IPS DF 19.7 (cell line): Measurements from ENCODE around the gene SUSD4.

Experiments used
- DNase-seq: peaks from one replicate; pipeline ENCODE4 v3.0.0-alpha.2; 2013; ENCODE audit warnings: low read depth, low spot score

The SUSD4 gene

GRCh38 chr1:223230161-223230881 is 133.7 kb downstream of the SUSD4 start:
- no peak for DNase-seq

- no peak for DNase-seq
These were observed 134.2 kb downstream of the SUSD4 start for GRCh38 chr1:223229756-223230155.

GRCh38 chr1:223228931-223229528 is 134.9 kb downstream of the SUSD4 start:
- DNase-seq = no peak

GRCh38 chr1:223228201-223228600 is 135.8 kb downstream of the SUSD4 start:
- no peak for DNase-seq

GRCh38 chr1:223227486-223228196 is 136.3 kb downstream of the SUSD4 start:
- no peak for DNase-seq

GRCh38 chr1:223227031-223227430 is 136.9 kb downstream of the SUSD4 start:
- DNase-seq = no peak

GRCh38 chr1:223226271-223226670 is 137.7 kb downstream of the SUSD4 start:
- no peak for DNase-seq

GRCh38 chr1:223225481-223225880 is 138.5 kb downstream of the SUSD4 start:
- no peak for DNase-seq

GRCh38 chr1:223225061-223225460 is 138.9 kb downstream of the SUSD4 start:
- no peak for DNase-seq

- no peak for DNase-seq
These were observed 139.5 kb downstream of the SUSD4 start for GRCh38 chr1:223224465-223224864.

- no peak for DNase-seq
These were observed 140.6 kb downstream of the SUSD4 start for GRCh38 chr1:223223091-223223995.

- no peak for DNase-seq
These were observed 141.6 kb downstream of the SUSD4 start for GRCh38 chr1:223222377-223222776.

- no peak for DNase-seq
These were observed 142.3 kb downstream of the SUSD4 start for GRCh38 chr1:223221686-223222085.

- DNase-seq = no peak
These were observed 143.9 kb downstream of the SUSD4 start for GRCh38 chr1:223219846-223220610.

- DNase-seq = no peak
These were observed 144.7 kb downstream of the SUSD4 start for GRCh38 chr1:223219318-223219635.

- DNase-seq = no peak
These were observed 146.2 kb downstream of the SUSD4 start for GRCh38 chr1:223217781-223218180.

GRCh38 chr1:223216531-223217205 is 147.3 kb downstream of the SUSD4 start:
- DNase-seq = no peak

- DNase-seq = no peak
These were observed 147.9 kb downstream of the SUSD4 start for GRCh38 chr1:223216074-223216473.

GRCh38 chr1:223215026-223215425 is 148.9 kb downstream of the SUSD4 start:
- no peak for DNase-seq

GRCh38 chr1:223214261-223214807 is 149.6 kb downstream of the SUSD4 start:
- no peak for DNase-seq
